Astrocyte of the spinal cord (primary cell): ENCODE results near the gene RHPN2.

Experiments
- DNase-seq: peaks from one replicate; pipeline ENCODE4 v3.0.0; 2011; ENCODE audit warnings: low read depth, low spot score
- H3K4me3 ChIP-seq: 2 replicates; pipeline ENCODE4 v1.5.1; 2011; ENCODE audit warnings: low read depth, mild to moderate bottlenecking, low read length, moderate library complexity
- CTCF ChIP-seq: IDR thresholded peaks from 2 replicates; pipeline ENCODE4 v1.5.1; 2012; ENCODE audit warnings: low read depth, mild to moderate bottlenecking, low read length, inconsistent platforms
- in situ Hi-C: cut with HindIII; loops from 2 replicates; pipeline ENCODE4 v1.10.0; 2017; ENCODE audit warnings: low sequenced_read_pairs

Gene RHPN2

DNA sequence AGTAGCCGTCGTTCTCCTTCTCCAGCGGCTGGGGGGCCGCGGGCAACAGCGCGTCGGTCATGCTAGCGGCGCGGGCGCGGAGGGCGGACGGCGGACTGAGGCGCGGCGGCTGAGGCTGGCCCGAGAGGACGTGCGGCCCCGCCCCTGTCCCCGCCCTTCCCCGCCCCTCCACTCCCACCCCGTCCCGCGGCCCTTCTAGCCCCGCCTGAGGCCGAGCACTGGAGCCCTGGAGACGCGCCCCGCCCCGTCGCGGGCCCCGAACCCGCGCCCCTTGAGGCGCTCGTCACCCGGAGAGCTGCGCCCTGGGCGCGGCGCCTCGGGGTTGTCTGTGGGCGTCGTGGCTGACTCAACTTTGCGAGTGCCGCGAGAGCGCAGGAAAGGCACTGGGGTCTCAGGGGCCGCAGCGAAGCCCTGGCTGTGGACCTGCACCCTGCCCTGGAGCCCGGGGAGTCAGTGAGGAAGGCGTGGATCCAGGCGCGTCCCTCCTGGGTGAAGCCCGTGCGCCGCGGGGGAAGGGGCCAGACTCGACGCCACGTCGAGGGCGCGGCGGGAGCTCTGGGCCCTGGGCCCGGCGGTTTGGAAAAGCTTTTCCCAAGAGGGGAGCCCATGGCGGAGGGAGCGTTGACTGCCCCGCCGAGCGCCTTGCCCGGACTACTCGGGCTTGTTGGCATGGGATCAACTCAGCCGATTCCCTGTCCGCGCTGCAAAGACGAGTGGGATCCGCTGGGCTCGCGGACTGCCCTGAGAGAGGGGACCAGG is at the start of gene RHPN2:
TSS of gene RHPN2 (minus strand) at position 97 of the 759 bp plus-strand sequence. CDS start at position 61, 36 bp downstream.
- DNase-seq, result peak; percentile 65
- no peak for TF ChIP-seq CTCF
- in situ Hi-C loops, result no loop called here
- H3K4me3 ChIP-seq, result peak within 1 kb of the TSS; percentile 49

DNA sequence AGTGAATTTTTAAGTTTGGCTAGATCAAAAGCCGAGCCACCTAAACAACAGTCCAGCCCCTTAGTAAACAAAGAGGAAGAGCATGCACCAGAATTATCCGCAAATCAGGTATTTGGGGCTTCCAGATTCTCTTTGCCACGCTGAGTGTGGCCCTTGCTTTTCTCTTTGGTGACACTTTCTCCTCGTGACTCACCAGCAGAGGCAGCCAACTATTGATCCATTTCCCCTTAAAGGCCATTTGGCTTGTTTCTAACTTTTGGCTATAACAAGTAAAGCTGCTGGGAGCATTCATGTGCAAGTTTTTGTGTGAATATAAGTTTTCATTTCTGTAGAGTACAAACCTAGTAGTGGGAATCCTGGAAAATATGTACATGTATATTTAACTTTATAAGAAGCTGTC is 49.6 kb upstream of the RHPN2 start:
- in situ Hi-C loops, result no loop called here

GRCh38 chr19:33111587-33111986 is 46.9 kb upstream of the RHPN2 start:
- DNase-seq, result no peak
- in situ Hi-C loops, result no loop called here
- TF ChIP-seq CTCF, result no peak

More for the DNA sequence above, 49.6 kb upstream of the RHPN2 start:
- no peak for TF ChIP-seq CTCF
- H3K4me3 ChIP-seq, result no peak overlapping the region
- DNase-seq, result no peak

DNA sequence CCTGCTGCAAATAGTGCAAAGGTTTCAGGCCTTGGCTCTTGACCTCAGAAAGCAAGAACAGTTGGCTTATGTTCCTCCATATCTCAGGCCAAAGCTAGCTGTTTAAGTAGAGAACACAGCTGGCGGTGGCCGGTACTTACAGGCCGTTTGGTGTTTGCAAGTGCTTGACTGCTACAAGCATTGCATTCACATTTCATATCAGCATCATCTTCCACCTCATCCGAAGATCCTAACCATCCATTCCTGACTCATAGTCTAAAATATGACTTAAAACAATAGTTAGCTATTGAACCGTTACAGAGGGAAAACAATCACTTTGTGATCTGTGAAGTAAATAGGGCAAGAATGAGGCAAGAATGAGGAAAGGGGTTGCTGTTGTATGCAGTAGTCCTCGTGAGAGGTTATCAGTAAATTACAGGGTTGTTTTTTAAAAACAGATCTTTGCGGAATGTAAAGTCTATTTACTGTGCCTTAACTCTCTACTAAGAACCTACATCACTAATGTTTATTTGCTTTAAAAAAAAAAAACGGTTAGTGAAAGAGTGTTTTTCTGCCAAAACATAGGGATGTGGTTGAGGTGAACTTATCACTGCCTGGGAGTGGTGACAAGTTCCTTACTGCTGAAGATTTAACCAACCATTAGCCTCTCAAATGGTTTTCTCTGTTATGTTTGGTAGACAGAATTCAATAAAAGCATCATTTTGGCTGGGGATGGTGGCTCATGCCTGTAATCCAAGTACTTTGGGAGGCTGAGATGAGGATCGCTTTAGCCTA is 45.6 kb upstream of the RHPN2 start:
- no peak overlapping the region for H3K4me3 ChIP-seq
- peak; percentile 73 for DNase-seq
- in situ Hi-C loops, result no loop called here
- no peak for TF ChIP-seq CTCF

More at GRCh38 chr19:33111587-33111986, 46.9 kb upstream of the RHPN2 start:
- no peak overlapping the region for H3K4me3 ChIP-seq

GRCh38 chr19:33108161-33108560 is 43.5 kb upstream of the RHPN2 start:
- in situ Hi-C loops, result no loop called here
- no peak for TF ChIP-seq CTCF
- DNase-seq, result no peak
- H3K4me3 ChIP-seq, result no peak overlapping the region

GRCh38 chr19:33102893-33103292 is 38.2 kb upstream of the RHPN2 start:
- no peak for DNase-seq
- no peak overlapping the region for H3K4me3 ChIP-seq
- in situ Hi-C loops, result no loop called here
- TF ChIP-seq CTCF, result no peak
